UCSD-AML1 (cell line): ENCODE results near the gene WASHC1.
"Not testable (repeated sequence)": the region's sequence is repeated elsewhere in the genome, so short reads cannot be mapped to it uniquely, and the experiment has no call there.

Experiments
- DNase-seq: peaks from one replicate; lab custom pipeline; 2025; ENCODE audit not compliant: unreplicated experiment; lab: John Stamatoyannopoulos, UW

Gene WASHC1

DNA sequence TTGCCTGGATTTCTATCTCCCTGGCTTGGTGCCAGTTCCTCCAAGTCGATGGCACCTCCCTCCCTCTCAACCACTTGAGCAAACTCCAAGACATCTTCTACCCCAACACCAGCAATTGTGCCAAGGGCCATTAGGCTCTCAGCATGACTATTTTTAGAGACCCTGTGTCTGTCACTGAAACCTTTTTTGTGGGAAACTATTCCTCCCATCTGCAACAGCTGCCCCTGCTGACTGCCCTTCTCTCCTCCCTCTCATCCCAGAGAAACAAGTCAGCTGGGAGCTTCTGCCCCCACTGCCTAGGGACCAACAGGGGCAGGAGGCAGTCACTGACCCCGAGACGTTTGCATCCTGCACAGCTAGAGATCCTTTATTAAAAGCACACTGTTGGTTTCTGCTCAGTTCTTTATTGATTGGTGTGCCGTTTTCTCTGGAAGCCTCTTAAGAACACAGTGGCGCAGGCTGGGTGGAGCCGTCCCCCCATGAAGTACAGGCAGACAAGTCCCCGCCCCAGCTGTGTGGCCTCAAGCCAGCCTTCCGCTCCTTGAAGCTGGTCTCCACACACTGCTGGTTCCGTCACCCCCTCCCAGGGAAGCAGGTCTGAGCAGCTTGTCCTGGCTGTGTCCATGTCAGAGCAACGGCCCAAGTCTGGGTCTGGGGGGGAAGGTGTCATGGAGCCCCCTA is 15.0 kb downstream of the WASHC1 start:
- not testable (repeated sequence) for DNase-seq

DNA sequence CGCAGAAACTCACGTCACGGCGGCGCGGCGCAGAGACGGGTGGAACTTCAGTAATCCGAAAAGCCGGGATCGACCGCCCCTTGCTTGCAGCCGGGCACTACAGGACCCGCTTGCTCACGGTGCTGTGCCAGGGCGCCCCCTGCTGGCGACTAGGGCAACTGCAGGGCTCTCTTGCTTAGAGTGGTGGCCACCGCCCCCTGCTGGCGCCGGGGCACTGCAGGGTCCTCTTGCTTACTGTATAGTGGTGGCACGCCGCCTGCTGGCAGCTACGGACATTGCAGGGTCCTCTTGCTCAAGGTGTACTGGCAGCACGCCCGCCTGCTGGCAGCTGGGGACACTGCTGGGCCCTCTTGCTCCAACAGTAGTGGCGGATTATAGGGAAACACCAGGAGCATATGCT is 18.1 kb downstream of the WASHC1 start:
- DNase-seq, result not testable (repeated sequence)

DNA sequence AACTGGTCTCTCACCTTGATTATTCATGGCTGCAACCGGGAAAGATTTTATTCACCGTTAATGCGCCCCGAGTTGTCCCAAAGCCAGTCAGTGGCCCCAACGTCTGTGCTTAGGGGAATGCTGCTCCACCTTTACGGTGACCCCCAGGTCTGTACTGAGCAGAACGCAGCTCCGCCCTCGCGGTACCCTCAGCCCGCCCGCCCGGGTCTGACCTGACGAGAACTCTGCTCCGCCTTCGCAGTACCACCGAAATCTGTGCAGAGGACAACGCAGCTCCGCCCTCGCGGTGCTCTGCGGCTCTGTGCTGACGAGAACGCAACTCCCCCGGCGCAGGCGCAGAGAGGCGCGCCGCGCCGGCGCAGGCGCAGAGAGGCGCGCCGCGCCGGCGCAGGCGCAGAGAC is 18.6 kb downstream of the WASHC1 start:
- DNase-seq, result not testable (repeated sequence)

GRCh38 chr9:10207-10606 is 19.0 kb downstream of the WASHC1 start:
- DNase-seq, result not testable (repeated sequence)
